Smooth muscle cell (in vitro differentiated cells): ENCODE data around the gene SMCO3. TPM values are rescaled to one million over a fixed set of nuclear protein-coding genes. Genes with fewer than 3 reads are reported as not detected.

Source experiments
- DNase-seq: peaks from one replicate; lab custom pipeline; 2025; ENCODE audit not compliant: unreplicated experiment; lab: John Stamatoyannopoulos, UW
- H2AFZ ChIP-seq: fragments of 200-600 bp; sonication (generic); 2 replicates; pipeline ENCODE4 v1.6.0; 2016; ENCODE audit warnings: antibody characterized with exemption, low read depth, mild to moderate bottlenecking
- H3F3A ChIP-seq: fragments of 200-600 bp; sonication (generic); 2 replicates; pipeline ENCODE4 v1.6.0; 2017; ENCODE audit warnings: antibody characterized with exemption, low read depth
- H3K27ac ChIP-seq: fragments of 200-600 bp; sonication (generic); 2 replicates; pipeline ENCODE4 v1.5.1; 2016; ENCODE audit warnings: low read depth, mild to moderate bottlenecking
- H3K27me3 ChIP-seq: fragments of 200-600 bp; sonication (generic); 2 replicates; pipeline ENCODE4 v1.6.1; 2016; ENCODE audit warnings: low read depth, mild to moderate bottlenecking
- H3K36me3 ChIP-seq: fragments of 200-600 bp; sonication (generic); 2 replicates; pipeline ENCODE4 v1.5.1; 2016; ENCODE audit warnings: low read depth
- H3K4me1 ChIP-seq: fragments of 200-600 bp; sonication (generic); 2 replicates; pipeline ENCODE4 v1.5.1; 2016; ENCODE audit warnings: low read depth
- H3K4me2 ChIP-seq: fragments of 200-600 bp; sonication (generic); 2 replicates; pipeline ENCODE4 v1.6.0; 2016; ENCODE audit warnings: mild to moderate bottlenecking
- H3K4me3 ChIP-seq: fragments of 200-600 bp; sonication (generic); 2 replicates; pipeline ENCODE4 v1.5.1; 2016; ENCODE audit warnings: mild to moderate bottlenecking
- H3K79me2 ChIP-seq: fragments of 200-600 bp; sonication (generic); 2 replicates; pipeline ENCODE4 v1.6.0; 2016; ENCODE audit warnings: low read depth, mild to moderate bottlenecking
- H3K9ac ChIP-seq: fragments of 200-600 bp; sonication (generic); 2 replicates; pipeline ENCODE4 v1.6.0; 2016; ENCODE audit warnings: low read depth
- H3K9me3 ChIP-seq: fragments of 200-600 bp; sonication (generic); replicated peaks from 2 replicates; pipeline ENCODE4 v1.5.1; 2016; ENCODE audit warnings: low read depth
- H4K20me1 ChIP-seq: fragments of 200-600 bp; sonication (generic); 2 replicates; pipeline ENCODE4 v1.6.0; 2016; ENCODE audit warnings: low read depth
- WGBS: methylation state at CpG from one replicate; pipeline ENCODE4 v1.1.7; 2016; ENCODE audit warnings: low lambda C conversion rate; 5-methylcytosine and 5-hydroxymethylcytosine counted together
- polyA plus RNA-seq: library from polyadenylated mRNA; unstranded; fragments of >200 nt; fragmentation: Nextera tagmentation; extraction: Ambion mirVana; gene quantifications from 2 replicates; pipeline ENCODE4 v1.2.1, GENCODE V29; 2016
- total RNA-seq: library from RNA; depleted of rRNA; stranded (reverse); fragments of >200 nt; gene quantifications from 2 replicates; pipeline ENCODE4 v1.2.3, GENCODE V29; 2014
- TF ChIP-seq, protein P1 (sequence below): fragments of 200-600 bp; sonication (generic); IDR thresholded peaks from 2 replicates; pipeline ENCODE4 v1.5.1; 2017; ENCODE audit warnings: borderline replicate concordance, mild to moderate bottlenecking, antibody characterized with exemption; ENCODE audit not compliant: insufficient read depth, poor library complexity, severe bottlenecking

SMCO3 gene
- total and polyA plus RNA-seq, 2 experiments from 2014 or later, result 0.22 to 0.93 TPM

DNA sequence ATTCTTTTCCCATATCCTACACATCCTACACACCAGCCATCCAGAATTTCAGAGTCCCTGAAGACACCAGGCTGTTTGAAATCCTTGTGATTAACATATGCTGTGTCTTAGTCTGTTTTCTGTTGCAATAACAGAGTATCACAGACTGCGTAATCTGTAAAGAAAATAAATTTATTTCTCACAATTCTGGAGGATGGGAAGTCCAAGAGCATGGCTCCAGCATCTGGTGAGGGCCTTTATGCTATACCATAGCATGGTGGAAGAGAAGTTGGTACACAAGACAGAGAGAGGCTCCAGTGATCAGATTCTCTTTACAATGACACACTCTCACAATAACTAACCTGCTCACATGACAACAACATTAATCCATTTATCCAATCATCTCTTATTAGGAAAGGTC is 25.3 kb upstream of the SMCO3 start:
- peaks cover 31% of the 10 kb centered on the region for H3F3A ChIP-seq
- peaks cover 3% of the 10 kb centered on the region for H3K4me1 ChIP-seq
- H3K27ac ChIP-seq, result peak overlapping the region; percentile 98
- no peak overlapping the region for H3K4me2 ChIP-seq
- H3K9me3 ChIP-seq, result no peaks in the 10 kb centered on the region
- peaks cover 30% of the 10 kb centered on the region for H3K79me2 ChIP-seq
- H3K36me3 ChIP-seq, result no peaks in the 10 kb centered on the region
- no peak for DNase-seq
- 90% methylated on average over 1 of the region's 1 CpG for WGBS
- H3K27me3 ChIP-seq, result no peaks in the 10 kb centered on the region
- no peak overlapping the region for H3K4me3 ChIP-seq
- H3K9ac ChIP-seq, result no peak overlapping the region
- TF ChIP-seq, protein P1, sequence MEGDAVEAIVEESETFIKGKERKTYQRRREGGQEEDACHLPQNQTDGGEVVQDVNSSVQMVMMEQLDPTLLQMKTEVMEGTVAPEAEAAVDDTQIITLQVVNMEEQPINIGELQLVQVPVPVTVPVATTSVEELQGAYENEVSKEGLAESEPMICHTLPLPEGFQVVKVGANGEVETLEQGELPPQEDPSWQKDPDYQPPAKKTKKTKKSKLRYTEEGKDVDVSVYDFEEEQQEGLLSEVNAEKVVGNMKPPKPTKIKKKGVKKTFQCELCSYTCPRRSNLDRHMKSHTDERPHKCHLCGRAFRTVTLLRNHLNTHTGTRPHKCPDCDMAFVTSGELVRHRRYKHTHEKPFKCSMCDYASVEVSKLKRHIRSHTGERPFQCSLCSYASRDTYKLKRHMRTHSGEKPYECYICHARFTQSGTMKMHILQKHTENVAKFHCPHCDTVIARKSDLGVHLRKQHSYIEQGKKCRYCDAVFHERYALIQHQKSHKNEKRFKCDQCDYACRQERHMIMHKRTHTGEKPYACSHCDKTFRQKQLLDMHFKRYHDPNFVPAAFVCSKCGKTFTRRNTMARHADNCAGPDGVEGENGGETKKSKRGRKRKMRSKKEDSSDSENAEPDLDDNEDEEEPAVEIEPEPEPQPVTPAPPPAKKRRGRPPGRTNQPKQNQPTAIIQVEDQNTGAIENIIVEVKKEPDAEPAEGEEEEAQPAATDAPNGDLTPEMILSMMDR, result no peak
- no peak overlapping the region for H2AFZ ChIP-seq
- no peaks in the 10 kb centered on the region for H4K20me1 ChIP-seq

- peaks cover 26% of the 10 kb centered on the region for H3K79me2 ChIP-seq
- H3F3A ChIP-seq, result peaks cover 36% of the 10 kb centered on the region
- H3K4me1 ChIP-seq, result peaks cover 11% of the 10 kb centered on the region
- H3K4me3 ChIP-seq, result peak overlapping the region; percentile 26
- H3K27ac ChIP-seq, result peak overlapping the region; percentile 98
- no peaks in the 10 kb centered on the region for H3K27me3 ChIP-seq
- TF ChIP-seq, protein P1, result no peak
- H3K9ac ChIP-seq, result peak overlapping the region; percentile 87
- H3K36me3 ChIP-seq, result no peaks in the 10 kb centered on the region
- H3K4me2 ChIP-seq, result peak overlapping the region; percentile 80
- no peak overlapping the region for H2AFZ ChIP-seq
- H4K20me1 ChIP-seq, result no peaks in the 10 kb centered on the region
- no peaks in the 10 kb centered on the region for H3K9me3 ChIP-seq
- WGBS, result 3% methylated on average over 7 of the region's 7 CpGs
- DNase-seq, result no peak
These were observed 22.6 kb upstream of the SMCO3 start for GRCh38 chr12:14836336-14837210.

- H2AFZ ChIP-seq, result peak overlapping the region; percentile 26
- H4K20me1 ChIP-seq, result no peaks in the 10 kb centered on the region
- H3K4me2 ChIP-seq, result peak overlapping the region; percentile 80
- H3K36me3 ChIP-seq, result no peaks in the 10 kb centered on the region
- H3K9ac ChIP-seq, result peak overlapping the region; percentile 51
- H3F3A ChIP-seq, result peaks cover 36% of the 10 kb centered on the region
- H3K9me3 ChIP-seq, result no peaks in the 10 kb centered on the region
- no peak for DNase-seq
- H3K27ac ChIP-seq, result peak overlapping the region; percentile 98
- TF ChIP-seq, protein P1, result no peak
- no peak overlapping the region for H3K4me3 ChIP-seq
- peaks cover 11% of the 10 kb centered on the region for H3K4me1 ChIP-seq
- H3K79me2 ChIP-seq, result peaks cover 6% of the 10 kb centered on the region
- H3K27me3 ChIP-seq, result no peaks in the 10 kb centered on the region
These were observed 20.5 kb upstream of the SMCO3 start for GRCh38 chr12:14834509-14834908.
